ENCODE results near the gene ANKS1B.

The ANKS1B gene

GRCh38 chr12:99287136-99287535 lies 697.6 kb downstream of the ANKS1B start:
- no peak for TF ChIP-seq CTCF (IDR thresholded peaks at IDR 0.05; ENCODE audit: control insufficient read depth, insufficient read depth, low read depth, low read length, missing control alignments)

GRCh38 chr12:99284161-99284560 lies 700.6 kb downstream of the ANKS1B start:
- no peak for TF ChIP-seq CTCF (IDR thresholded peaks at IDR 0.05; ENCODE audit: control insufficient read depth, insufficient read depth, low read depth, low read length, missing control alignments)
- no peak for DNase-seq (ENCODE audit: low read depth)
- H3K4me3 ChIP-seq (ENCODE audit: control insufficient read depth, low read depth, low read length) = no peak overlapping the region

More at GRCh38 chr12:99287136-99287535, 697.6 kb downstream of the ANKS1B start:
- DNase-seq (ENCODE audit: low read depth) = no peak
- no peak overlapping the region for H3K4me3 ChIP-seq (ENCODE audit: control insufficient read depth, low read depth, low read length)

GRCh38 chr12:99282624-99283023 lies 702.1 kb downstream of the ANKS1B start:
- no peak for DNase-seq (ENCODE audit: low read depth)
- TF ChIP-seq CTCF (IDR thresholded peaks at IDR 0.05; ENCODE audit: control insufficient read depth, insufficient read depth, low read depth, low read length, missing control alignments) = no peak
- H3K4me3 ChIP-seq (ENCODE audit: control insufficient read depth, low read depth, low read length) = no peak overlapping the region

GRCh38 chr12:99282086-99282485 lies 702.6 kb downstream of the ANKS1B start:
- DNase-seq (ENCODE audit: low read depth) = no peak
- TF ChIP-seq CTCF (IDR thresholded peaks at IDR 0.05; ENCODE audit: control insufficient read depth, insufficient read depth, low read depth, low read length, missing control alignments) = no peak
- no peak overlapping the region for H3K4me3 ChIP-seq (ENCODE audit: control insufficient read depth, low read depth, low read length)

- DNase-seq (ENCODE audit: low read depth) = no peak
- no peak for TF ChIP-seq CTCF (IDR thresholded peaks at IDR 0.05; ENCODE audit: control insufficient read depth, insufficient read depth, low read depth, low read length, missing control alignments)
- H3K4me3 ChIP-seq (ENCODE audit: control insufficient read depth, low read depth, low read length) = no peak overlapping the region
Observed at GRCh38 chr12:99281277-99281676, 703.5 kb downstream of the ANKS1B start.

GRCh38 chr12:99278899-99279298 lies 705.8 kb downstream of the ANKS1B start:
- DNase-seq (ENCODE audit: low read depth) = no peak
- H3K4me3 ChIP-seq (ENCODE audit: control insufficient read depth, low read depth, low read length) = no peak overlapping the region
- TF ChIP-seq CTCF (IDR thresholded peaks at IDR 0.05; ENCODE audit: control insufficient read depth, insufficient read depth, low read depth, low read length, missing control alignments) = no peak

Data from AG09309 (cell line).